Measurements from ENCODE around the gene CYBA. TPM values are rescaled to one million over a fixed set of nuclear protein-coding genes. Genes with fewer than 3 reads are reported as not detected.
A peak's percentile ranks its signal among the peaks of the same experiment; 100 is the strongest.

The CYBA gene
- total RNA-seq, 3 donors from 2014 or later, result 138 to 194 (median 180) TPM

DNA sequence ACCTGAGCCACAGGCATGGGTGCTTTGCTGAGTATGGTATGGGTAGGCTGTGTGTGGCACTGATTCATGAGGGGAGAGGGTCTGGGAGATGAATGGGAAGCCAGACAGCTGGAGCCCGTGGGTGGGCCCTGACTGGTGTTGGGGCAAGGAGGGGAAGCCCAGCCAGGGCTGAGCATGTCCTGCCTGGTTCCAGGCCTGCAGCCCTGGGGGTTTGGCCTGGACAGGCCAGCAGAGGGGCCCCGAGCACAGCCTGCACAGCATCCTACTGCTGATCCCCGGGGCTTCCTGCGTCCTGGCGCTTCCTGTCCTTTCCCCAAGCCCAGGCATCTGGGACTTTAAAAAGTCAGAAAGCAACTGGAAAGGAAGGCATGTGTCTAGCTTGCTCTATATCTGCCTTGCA lies 16.6 kb upstream of the CYBA start:
- intact Hi-C loops (cut with DNase I; ENCODE audit: low total_unique reads), result no loop called here
- no peaks in the 10 kb centered on the region for H3K4me1 ChIP-seq
- no peak overlapping the region for H3K4me3 ChIP-seq
- no peaks in the 10 kb centered on the region for H3K9me3 ChIP-seq
- no peaks in the 10 kb centered on the region for H3K27me3 ChIP-seq
- no peak for DNase-seq (ENCODE audit: low spot score in 2 of 2)
- no peak overlapping the region for H3K27ac ChIP-seq
- TF ChIP-seq POLR2AphosphoS5 (IDR thresholded peaks at IDR 0.05), result no peak
- no peak for TF ChIP-seq POLR2A (IDR thresholded peaks at IDR 0.05)
- TF ChIP-seq, protein P1, sequence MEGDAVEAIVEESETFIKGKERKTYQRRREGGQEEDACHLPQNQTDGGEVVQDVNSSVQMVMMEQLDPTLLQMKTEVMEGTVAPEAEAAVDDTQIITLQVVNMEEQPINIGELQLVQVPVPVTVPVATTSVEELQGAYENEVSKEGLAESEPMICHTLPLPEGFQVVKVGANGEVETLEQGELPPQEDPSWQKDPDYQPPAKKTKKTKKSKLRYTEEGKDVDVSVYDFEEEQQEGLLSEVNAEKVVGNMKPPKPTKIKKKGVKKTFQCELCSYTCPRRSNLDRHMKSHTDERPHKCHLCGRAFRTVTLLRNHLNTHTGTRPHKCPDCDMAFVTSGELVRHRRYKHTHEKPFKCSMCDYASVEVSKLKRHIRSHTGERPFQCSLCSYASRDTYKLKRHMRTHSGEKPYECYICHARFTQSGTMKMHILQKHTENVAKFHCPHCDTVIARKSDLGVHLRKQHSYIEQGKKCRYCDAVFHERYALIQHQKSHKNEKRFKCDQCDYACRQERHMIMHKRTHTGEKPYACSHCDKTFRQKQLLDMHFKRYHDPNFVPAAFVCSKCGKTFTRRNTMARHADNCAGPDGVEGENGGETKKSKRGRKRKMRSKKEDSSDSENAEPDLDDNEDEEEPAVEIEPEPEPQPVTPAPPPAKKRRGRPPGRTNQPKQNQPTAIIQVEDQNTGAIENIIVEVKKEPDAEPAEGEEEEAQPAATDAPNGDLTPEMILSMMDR (IDR thresholded peaks at IDR 0.05), result no peak
- no peaks in the 10 kb centered on the region for H3K36me3 ChIP-seq

DNA sequence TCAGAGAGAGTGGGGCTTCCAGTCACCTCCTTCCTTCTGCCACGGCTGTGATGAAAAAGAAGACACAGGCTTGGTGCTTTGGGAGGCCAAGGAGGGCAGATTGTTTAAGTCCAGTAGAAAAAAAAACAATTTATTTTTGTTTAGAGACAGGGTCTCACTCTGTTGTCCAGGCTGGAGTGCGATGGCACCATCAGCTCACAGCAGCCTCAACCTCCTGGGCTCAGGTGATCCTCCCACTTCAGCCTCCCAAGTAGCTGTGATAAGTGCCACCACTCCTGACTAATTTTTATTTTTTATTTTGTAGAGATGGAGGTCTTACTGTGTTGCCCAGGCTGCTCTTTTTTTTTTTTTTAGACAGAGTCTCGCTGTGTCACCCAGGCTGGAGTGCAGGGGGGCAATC lies 14.7 kb upstream of the CYBA start:
- H3K4me3 ChIP-seq, result no peak overlapping the region
- no peaks in the 10 kb centered on the region for H3K4me1 ChIP-seq
- intact Hi-C loops (cut with DNase I; ENCODE audit: low total_unique reads), result no loop called here
- no peaks in the 10 kb centered on the region for H3K36me3 ChIP-seq
- H3K9me3 ChIP-seq, result no peaks in the 10 kb centered on the region
- no peak for DNase-seq (ENCODE audit: low spot score in 2 of 2)
- H3K27ac ChIP-seq, result no peak overlapping the region
- no peaks in the 10 kb centered on the region for H3K27me3 ChIP-seq
- TF ChIP-seq POLR2AphosphoS5 (IDR thresholded peaks at IDR 0.05), result no peak
- no peak for TF ChIP-seq POLR2A (IDR thresholded peaks at IDR 0.05)
- TF ChIP-seq, protein P1 (IDR thresholded peaks at IDR 0.05), result no peak

DNA sequence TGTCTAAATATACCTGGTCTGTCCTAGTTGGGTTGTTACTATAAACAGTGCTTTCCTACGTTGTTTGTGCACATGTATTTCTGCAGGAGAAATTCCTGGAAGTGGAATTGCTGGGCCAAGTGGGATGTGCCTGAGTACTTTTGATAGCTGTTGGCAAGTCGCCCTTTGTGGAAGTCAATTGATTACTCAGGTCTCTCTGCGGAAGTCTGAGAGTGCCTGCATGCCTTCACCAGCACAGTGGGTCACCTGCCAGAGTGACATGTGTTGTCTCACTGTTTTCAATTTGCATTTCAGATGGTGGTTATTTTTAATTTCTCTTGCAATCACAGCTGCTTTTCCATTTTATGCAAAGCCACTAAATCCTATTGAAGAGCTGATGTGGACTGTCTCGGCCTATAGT lies 14.3 kb upstream of the CYBA start:
- no peaks in the 10 kb centered on the region for H3K9me3 ChIP-seq
- no peaks in the 10 kb centered on the region for H3K4me1 ChIP-seq
- H3K4me3 ChIP-seq, result no peak overlapping the region
- H3K27ac ChIP-seq, result no peak overlapping the region
- no peaks in the 10 kb centered on the region for H3K27me3 ChIP-seq
- DNase-seq (ENCODE audit: low spot score in 2 of 2), result no peak
- intact Hi-C loops (cut with DNase I; ENCODE audit: low total_unique reads), result no loop called here
- no peaks in the 10 kb centered on the region for H3K36me3 ChIP-seq
- TF ChIP-seq POLR2AphosphoS5 (IDR thresholded peaks at IDR 0.05) (no peak), POLR2A (IDR thresholded peaks at IDR 0.05) (no peak)
- TF ChIP-seq, protein P1 (IDR thresholded peaks at IDR 0.05), result no peak

DNA sequence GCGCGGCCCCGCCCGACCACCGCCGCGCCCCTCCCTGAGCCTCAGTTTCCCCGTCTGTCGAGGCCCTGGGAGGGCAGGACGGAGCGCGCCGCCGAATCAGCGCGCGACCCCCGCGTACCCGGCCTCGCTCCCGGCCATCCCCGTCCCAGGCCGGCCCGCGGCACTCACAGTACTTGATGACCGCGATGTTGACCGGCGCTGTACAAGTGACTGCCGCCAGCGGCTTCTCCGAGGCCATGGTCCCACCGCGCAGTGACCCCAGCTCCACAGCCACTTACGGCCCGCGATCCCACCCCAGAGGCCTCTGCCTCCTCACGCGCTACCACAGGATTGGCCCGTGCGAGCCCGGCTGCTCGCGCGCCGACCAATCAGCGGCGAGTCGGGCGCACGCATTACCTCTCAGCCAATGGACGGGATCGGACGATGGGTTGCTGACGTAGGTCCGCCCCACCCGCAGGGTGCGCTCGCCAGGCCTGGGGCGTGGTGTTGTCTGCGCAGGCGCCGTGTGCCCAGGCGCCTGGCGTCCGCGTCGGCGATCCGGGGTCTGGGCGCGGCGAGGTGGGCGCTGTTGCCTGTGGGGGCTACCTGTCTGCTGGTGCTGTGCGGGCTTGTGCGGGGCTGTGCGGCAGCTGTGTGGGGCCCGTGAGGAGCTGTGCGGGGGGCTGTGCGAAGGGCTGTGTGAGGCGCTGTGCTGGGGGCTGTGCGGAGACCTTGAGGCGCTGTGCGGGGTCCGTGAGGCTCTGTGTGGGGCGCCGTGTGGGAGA lies 12.2 kb upstream of the CYBA start, which contains the start of gene MVD:
Gene MVD (minus strand): TSS at position 249 of the 764 bp plus-strand sequence. CDS start 11 bp downstream, at position 238.
- peak within 1 kb of the TSS; percentile 78 to 80 for H3K27ac ChIP-seq
- H3K9me3 ChIP-seq, result no peaks in the 10 kb centered on the region
- intact Hi-C loops (cut with DNase I; ENCODE audit: low total_unique reads), result no loop called here
- no peaks in the 10 kb centered on the region for H3K36me3 ChIP-seq
- peak within 1 kb of the TSS; percentile 74 to 88 (median 88) for H3K4me3 ChIP-seq
- no peaks in the 10 kb centered on the region for H3K4me1 ChIP-seq
- H3K27me3 ChIP-seq, result no peaks in the 10 kb centered on the region
- no peak for TF ChIP-seq POLR2A (IDR thresholded peaks at IDR 0.05)
- peak; percentile 34 to 68 (median 53) for TF ChIP-seq POLR2AphosphoS5 (IDR thresholded peaks at IDR 0.05)
- TF ChIP-seq, protein P1 (IDR thresholded peaks at IDR 0.05), result no peak
- peak; percentile 97 to 98 for DNase-seq (ENCODE audit: low spot score in 2 of 2)

DNA sequence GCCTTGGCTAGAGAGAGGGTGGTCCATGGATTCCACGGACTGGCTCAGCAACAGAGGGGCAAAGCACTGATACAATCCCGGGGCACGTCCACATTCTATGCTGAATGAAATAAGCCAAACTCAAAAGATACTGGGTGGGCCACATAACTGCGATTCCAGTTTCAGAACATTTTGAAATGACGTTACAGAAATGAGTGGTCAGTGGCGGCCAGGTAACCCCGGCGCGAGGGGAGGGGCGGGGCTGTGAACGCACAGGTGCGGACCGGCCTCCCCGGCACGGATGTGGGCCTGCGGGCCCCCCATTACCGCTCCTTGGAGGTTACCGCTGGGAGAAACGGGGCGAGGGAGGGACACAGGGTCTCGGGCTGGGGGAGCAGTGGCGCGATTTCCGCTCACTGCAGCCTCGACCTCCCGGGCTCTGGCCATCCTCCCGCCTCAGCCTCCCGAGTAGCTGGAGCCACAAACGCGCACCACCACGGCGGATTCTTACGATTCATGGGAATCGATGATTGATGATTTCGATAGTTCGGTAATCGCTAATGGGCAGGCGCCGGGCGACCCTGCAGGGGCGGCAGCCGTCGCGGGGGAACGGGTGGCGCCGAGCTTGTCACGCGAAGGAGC lies 11.5 kb upstream of the CYBA start:
- Histone ChIP-seq H3K4me1 (no peaks in the 10 kb centered on the region), H3K27me3 (no peaks in the 10 kb centered on the region), H3K36me3 (no peaks in the 10 kb centered on the region), H3K9me3 (no peaks in the 10 kb centered on the region), H3K4me3 (peak overlapping the region; percentile 74 to 88 (median 88)), H3K27ac (peak overlapping the region; percentile 78 to 80)
- DNase-seq (ENCODE audit: low spot score in 2 of 2), result no peak
- TF ChIP-seq POLR2AphosphoS5 (IDR thresholded peaks at IDR 0.05) (no peak), POLR2A (IDR thresholded peaks at IDR 0.05) (no peak)
- TF ChIP-seq, protein P1 (IDR thresholded peaks at IDR 0.05), result no peak
- intact Hi-C loops (cut with DNase I; ENCODE audit: low total_unique reads), result no loop called here

Data from breast epithelium (tissue), 4 donors.